HL-60 (cell line): ENCODE data around the gene IFITM10.

ENCODE experiments used
- POLR2AphosphoS5 ChIP-seq: IDR thresholded peaks from 2 replicates; pipeline ENCODE4 v1.6.1; 2012; ENCODE audit warnings: low read depth
- SPI1 ChIP-seq: IDR thresholded peaks from 2 replicates; pipeline ENCODE4 v1.6.1; 2012; ENCODE audit warnings: low read depth, mild to moderate bottlenecking, borderline replicate concordance
- TF ChIP-seq, protein P1 (sequence below): IDR thresholded peaks from one replicate; pipeline ENCODE4 v1.5.1; 2011; ENCODE audit warnings: low read length, control low read depth, inconsistent platforms; ENCODE audit not compliant: insufficient read depth

DNA sequence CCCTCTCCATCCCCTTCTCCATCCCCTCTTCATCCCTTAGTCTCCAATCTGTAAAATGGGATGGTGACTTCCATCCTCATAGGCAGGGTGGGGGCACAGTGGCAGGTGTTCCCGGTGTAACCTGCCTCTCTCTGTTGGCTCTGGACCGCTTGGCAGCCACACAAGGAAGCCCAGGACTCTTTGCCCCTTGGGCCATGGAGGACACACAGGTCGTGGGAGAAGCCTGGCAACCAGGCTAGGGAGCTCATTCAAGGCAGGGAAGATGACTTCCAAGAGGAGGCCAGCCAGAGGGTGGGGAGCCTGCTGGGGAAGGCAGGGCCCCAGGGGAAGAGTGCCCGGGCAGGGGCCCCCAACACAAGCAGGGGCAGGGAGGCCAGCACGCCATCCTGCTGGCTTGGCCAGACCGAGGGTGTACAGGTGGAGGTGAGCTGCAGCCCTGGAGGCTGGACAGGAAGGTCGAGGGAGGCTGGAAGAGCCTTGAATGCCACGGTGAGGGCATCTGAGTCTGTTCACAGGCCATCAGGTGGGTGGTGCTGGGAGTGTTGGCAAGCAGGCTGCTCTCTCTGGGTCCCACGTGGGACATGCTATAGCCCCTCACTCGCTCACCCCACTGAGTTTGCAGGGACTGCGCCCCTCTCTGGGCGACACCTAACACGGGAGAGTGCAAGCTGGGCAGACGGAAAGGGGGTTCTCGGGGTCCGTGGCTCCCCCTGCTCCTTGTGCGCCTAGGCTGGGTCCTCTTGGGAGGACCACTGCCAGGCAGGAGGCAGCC lies 28.8 kb upstream of the IFITM10 start:
- TF ChIP-seq, protein P1, sequence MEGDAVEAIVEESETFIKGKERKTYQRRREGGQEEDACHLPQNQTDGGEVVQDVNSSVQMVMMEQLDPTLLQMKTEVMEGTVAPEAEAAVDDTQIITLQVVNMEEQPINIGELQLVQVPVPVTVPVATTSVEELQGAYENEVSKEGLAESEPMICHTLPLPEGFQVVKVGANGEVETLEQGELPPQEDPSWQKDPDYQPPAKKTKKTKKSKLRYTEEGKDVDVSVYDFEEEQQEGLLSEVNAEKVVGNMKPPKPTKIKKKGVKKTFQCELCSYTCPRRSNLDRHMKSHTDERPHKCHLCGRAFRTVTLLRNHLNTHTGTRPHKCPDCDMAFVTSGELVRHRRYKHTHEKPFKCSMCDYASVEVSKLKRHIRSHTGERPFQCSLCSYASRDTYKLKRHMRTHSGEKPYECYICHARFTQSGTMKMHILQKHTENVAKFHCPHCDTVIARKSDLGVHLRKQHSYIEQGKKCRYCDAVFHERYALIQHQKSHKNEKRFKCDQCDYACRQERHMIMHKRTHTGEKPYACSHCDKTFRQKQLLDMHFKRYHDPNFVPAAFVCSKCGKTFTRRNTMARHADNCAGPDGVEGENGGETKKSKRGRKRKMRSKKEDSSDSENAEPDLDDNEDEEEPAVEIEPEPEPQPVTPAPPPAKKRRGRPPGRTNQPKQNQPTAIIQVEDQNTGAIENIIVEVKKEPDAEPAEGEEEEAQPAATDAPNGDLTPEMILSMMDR, result no peak
- TF ChIP-seq SPI1, result no peak
- TF ChIP-seq POLR2AphosphoS5, result no peak
